HCT116 (cell line): Measurements from ENCODE around the gene RUFY2. TPM values are rescaled to one million over a fixed set of nuclear protein-coding genes. Genes with fewer than 3 reads are reported as not detected.

Experiments
- ATAC-seq: fragments of 200-7000 bp; cut with Tn5 transposase; 2 replicates; pipeline ENCODE4 v1.9.1; 2020; ENCODE audit warnings: mild to moderate bottlenecking, moderate library complexity
- BruUV-seq: library from RNA; stranded (reverse); fragments of 400-500 nt; replicated peaks from 2 replicates; lab custom pipeline; 2021; lab: Mats Ljungman, UMichigan
- CTCF ChIA-PET: fragments of 300-600 bp; sonication (Branson Sonifier 250); formaldehyde crosslinking; loops from one replicate; lab custom pipeline; 2021; ENCODE audit warnings: antibody characterized with exemption; lab: Charles Lee
- POLR2A ChIA-PET: fragments of 300-600, 350-600 bp; sonication (Branson Sonifier 250); formaldehyde crosslinking; loops from one replicate; lab custom pipeline; 2021; ENCODE audit warnings: antibody characterized with exemption; lab: Charles Lee
- RAD21 ChIA-PET, 2 experiments: fragments of 300-600 bp; sonication (Branson Sonifier 250); formaldehyde crosslinking; loops; one replicate each; lab custom pipeline; 2023; ENCODE audit warnings: low total read pairs in 2 of 2; ENCODE audit not compliant: uncharacterized antibody in 2 of 2, unreplicated experiment in 2 of 2, low non-redundant PET in 1 of 2; lab: Charles Lee
- DNase-seq: peaks from one replicate; pipeline ENCODE4 v3.0.0-alpha.2; 2010; ENCODE audit warnings: low read depth, low spot score
- H2AFZ ChIP-seq: fragments of 200-600 bp; shearing (Covaris generic), sonication (generic); 2 replicates; pipeline ENCODE4 v1.6.1; 2017; ENCODE audit warnings: low read depth, mixed run types, mixed read lengths, antibody characterized with exemption, low read length; ENCODE audit not compliant: poor library complexity, severe bottlenecking
- H3K27ac ChIP-seq: 2 replicates; pipeline ENCODE4 v1.5.1; 2012; ENCODE audit warnings: low read depth, low read length
- H3K27me3 ChIP-seq: fragments of 200-600 bp; sonication (generic); 2 replicates; pipeline ENCODE4 v1.6.1; 2016; ENCODE audit warnings: mixed run types, low read length, mixed read lengths; ENCODE audit not compliant: insufficient read depth
- H3K36me3 ChIP-seq, 2 experiments: fragments of 200-500 bp in 1 of 2; fragments of 200-600 bp in 1 of 2; sonication (Bioruptor generic) in 1 of 2; sonication (generic) in 1 of 2; 2 replicates each; pipeline versions ENCODE4 v1.5.1 to v1.6.1; 2014 to 2016; ENCODE audit warnings: low read length in 2 of 2, inconsistent platforms in 1 of 2, mixed read lengths in 1 of 2, mixed run types in 1 of 2; ENCODE audit not compliant: insufficient read depth in 2 of 2, control insufficient read depth in 1 of 2
- H3K4me1 ChIP-seq, 2 experiments: fragments of 200-600 bp in 1 of 2; sonication (generic) in 1 of 2; 2 replicates each; pipeline versions ENCODE4 v1.5.1 to v1.6.1; 2012 to 2017; ENCODE audit warnings: low read length in 2 of 2, inconsistent platforms in 1 of 2, mild to moderate bottlenecking in 1 of 2, mixed read lengths in 1 of 2, mixed run types in 1 of 2, moderate library complexity in 1 of 2; ENCODE audit not compliant: insufficient read depth in 2 of 2, control insufficient read depth in 1 of 2
- H3K4me2 ChIP-seq: fragments of 200-600 bp; sonication (generic); 2 replicates; pipeline ENCODE4 v1.6.1; 2017; ENCODE audit warnings: mixed run types, low read length, mixed read lengths
- H3K4me3 ChIP-seq, 2 experiments: fragments of 200-600 bp in 1 of 2; sonication (generic) in 1 of 2; replicated peaks in 1 of 2; 2 replicates each; pipeline ENCODE4 v1.5.1; 2011 to 2016; ENCODE audit warnings: low read length in 2 of 2, control low read depth in 1 of 2, low read depth in 1 of 2, mild to moderate bottlenecking in 1 of 2, mixed read lengths in 1 of 2, mixed run types in 1 of 2
- H3K79me2 ChIP-seq: fragments of 200-600 bp; sonication (generic); 2 replicates; pipeline ENCODE4 v1.6.1; 2017; ENCODE audit warnings: mild to moderate bottlenecking, mixed run types, low read length, moderate library complexity, mixed read lengths; ENCODE audit not compliant: insufficient read depth
- H3K9ac ChIP-seq: fragments of 200-600 bp; sonication (generic); 2 replicates; pipeline ENCODE4 v1.6.1; 2016; ENCODE audit warnings: low read length, mixed read lengths
- H3K9me2 ChIP-seq: fragments of 200-600 bp; sonication (generic), shearing (Covaris generic); 2 replicates; pipeline ENCODE4 v1.6.1; 2017; ENCODE audit warnings: mixed run types, mild to moderate bottlenecking, moderate library complexity; ENCODE audit not compliant: insufficient read depth
- H3K9me3 ChIP-seq, 2 experiments: fragments of 200-500 bp in 1 of 2; fragments of 200-600 bp in 1 of 2; sonication (Bioruptor generic) in 1 of 2; sonication (generic) in 1 of 2; 2 replicates each; pipeline ENCODE4 v1.6.1; 2014 to 2017; ENCODE audit warnings: low read length in 2 of 2, mixed read lengths in 2 of 2, inconsistent platforms in 1 of 2, low read depth in 1 of 2, mild to moderate bottlenecking in 1 of 2, mixed run types in 1 of 2, moderate library complexity in 1 of 2; ENCODE audit not compliant: control insufficient read depth in 1 of 2, insufficient read depth in 1 of 2
- H4K20me1 ChIP-seq: fragments of 200-600 bp; sonication (generic), shearing (Covaris generic); 2 replicates; pipeline ENCODE4 v1.6.1; 2017; ENCODE audit warnings: mixed run types, mild to moderate bottlenecking, moderate library complexity; ENCODE audit not compliant: insufficient read depth
- ATF3 ChIP-seq: IDR thresholded peaks from 2 replicates; pipeline ENCODE4 v1.6.1; 2012
- CBX3 ChIP-seq: IDR thresholded peaks from 2 replicates; pipeline ENCODE4 v1.6.1; 2012; ENCODE audit warnings: low read depth
- CTCF ChIP-seq, 3 experiments: fragments of 200-600 bp in 1 of 3; sonication (generic) in 1 of 3; IDR thresholded peaks in 2 of 3; conservative IDR thresholded peaks in 1 of 3; 2 replicates each; pipeline ENCODE4 v1.5.1; 2012 to 2017; ENCODE audit warnings: low read depth in 2 of 3, low read length in 2 of 3, antibody characterized with exemption in 1 of 3, borderline replicate concordance in 1 of 3, control low read depth in 1 of 3, mild to moderate bottlenecking in 1 of 3, mixed read lengths in 1 of 3, mixed run types in 1 of 3, moderate library complexity in 1 of 3; ENCODE audit not compliant: insufficient read depth in 1 of 3
- EZH2phosphoT487 ChIP-seq: fragments of 200-600 bp; IDR thresholded peaks from 2 replicates; pipeline ENCODE4 v1.6.1; 2018; ENCODE audit warnings: antibody characterized with exemption, borderline replicate concordance
- POLR2AphosphoS5 ChIP-seq: IDR thresholded peaks from 2 replicates; pipeline ENCODE4 v1.6.1; 2011; ENCODE audit warnings: mild to moderate bottlenecking, low read depth, low read length, moderate library complexity
- RAD21 ChIP-seq: IDR thresholded peaks from 2 replicates; pipeline ENCODE4 v1.6.1; 2012; ENCODE audit warnings: low read depth, mild to moderate bottlenecking
- REST ChIP-seq: IDR thresholded peaks from 2 replicates; pipeline ENCODE4 v1.6.1; 2012; ENCODE audit warnings: low read depth
- SIN3A ChIP-seq: IDR thresholded peaks from 2 replicates; pipeline ENCODE4 v1.6.1; 2012; ENCODE audit warnings: low read depth
- ZBTB33 ChIP-seq: IDR thresholded peaks from 2 replicates; pipeline ENCODE4 v1.6.1; 2011; ENCODE audit warnings: mild to moderate bottlenecking, low read length, moderate library complexity; ENCODE audit not compliant: insufficient replicate concordance; ENCODE audit errors: extremely low read depth
- intact Hi-C: fragments of 100-400 bp; cut with micrococcal nuclease; formaldehyde crosslinking; loops from 2 replicates; pipeline ENCODE4 v1.10.0; 2022
- total RNA-seq: library from RNA; stranded (reverse); gene quantifications from one replicate; pipeline ENCODE4 v1.2.1, GENCODE V29; 2021; ENCODE audit not compliant: unreplicated experiment

RUFY2 gene
- total RNA-seq, 1 experiment from 2014 or later, result 13.0 TPM

- TF ChIP-seq SIN3A, result no peak
- TF ChIP-seq CTCF (IDR thresholded peaks at IDR 0.05 in 2 of 3, conservative IDR thresholded peaks at IDR 0.05 in 1 of 3; ENCODE audit: borderline replicate concordance in 1 of 3, insufficient read depth in 1 of 3, low read depth in 2 of 3, low read length in 2 of 3), result no peak
- no peak for TF ChIP-seq CBX3
- no peak for TF ChIP-seq RAD21
- TF ChIP-seq ATF3, result no peak
- ATAC-seq (no peak), DNase-seq (no peak)
- no peaks in the 10 kb centered on the region for H3K9me3 ChIP-seq
- H3K27me3 ChIP-seq, result no peaks in the 10 kb centered on the region
- no peaks in the 10 kb centered on the region for H4K20me1 ChIP-seq
- H2AFZ ChIP-seq, result no peak overlapping the region
- no peak overlapping the region for H3K4me3 ChIP-seq
- CTCF ChIA-PET, result no interaction called here
- peaks cover 6 to 14% of the 10 kb centered on the region in 2 experiments; a peak in 3 of 4 replicates for H3K36me3 ChIP-seq
- no TSS peak for BruUV-seq
- intact Hi-C loops, result no loop called here
- no peaks in the 10 kb centered on the region for H3K9me2 ChIP-seq
- H3K27ac ChIP-seq, result no peak overlapping the region
- H3K4me1 ChIP-seq, result no peaks in the 10 kb centered on the region
- no peak overlapping the region for H3K9ac ChIP-seq
- no peaks in the 10 kb centered on the region for H3K79me2 ChIP-seq
- RAD21 ChIA-PET, result no interaction called here
- POLR2A ChIA-PET, result interaction anchor here (0.7 kb wide), 1 partner anchor 597 kb away, joined by 3 read pairs; no protein-coding TSS in a partner anchor
- H3K4me2 ChIP-seq, result no peak overlapping the region
Observed at GRCh38 chr10:68385740-68386139, 21.3 kb downstream of the RUFY2 start.

- no peak overlapping the region for H3K9ac ChIP-seq
- no peak for ATAC-seq
- peaks cover 8 to 29% of the 10 kb centered on the region in 2 experiments; a peak in 3 of 4 replicates for H3K36me3 ChIP-seq
- no peaks in the 10 kb centered on the region for H3K79me2 ChIP-seq
- BruUV-seq, result no TSS peak
- H4K20me1 ChIP-seq, result no peaks in the 10 kb centered on the region
- no peaks in the 10 kb centered on the region for H3K27me3 ChIP-seq
- ChIA-PET POLR2A (no interaction called here), CTCF (no interaction called here), RAD21 (no interaction called here)
- peaks cover 0 to 7% of the 10 kb centered on the region in 2 experiments; a peak in 1 of 4 replicates for H3K9me3 ChIP-seq
- no peak overlapping the region for H3K4me3 ChIP-seq
- no peaks in the 10 kb centered on the region for H3K4me1 ChIP-seq
- H2AFZ ChIP-seq, result no peak overlapping the region
- DNase-seq, result no peak
- H3K4me2 ChIP-seq, result no peak overlapping the region
- H3K27ac ChIP-seq, result no peak overlapping the region
- H3K9me2 ChIP-seq, result no peaks in the 10 kb centered on the region
- intact Hi-C loops, result no loop called here
- TF ChIP-seq ATF3 (no peak), EZH2phosphoT487 (no peak), CBX3 (no peak), POLR2AphosphoS5 (no peak), ZBTB33 (no peak), REST (no peak)
Observed at GRCh38 chr10:68371604-68372003, 35.5 kb downstream of the RUFY2 start.
